HepG2 (cell line): ENCODE results near the gene PRDX5. TPM values are rescaled to one million over a fixed set of nuclear protein-coding genes. Genes with fewer than 3 reads are reported as not detected.

ENCODE experiments used
- ELF3 ChIP-seq: IDR thresholded peaks from 2 replicates; pipeline ENCODE4 v1.6.1; 2016; ENCODE audit warnings: missing genetic modification reagents, missing compliant biosample characterization
- ERF ChIP-seq: IDR thresholded peaks from 2 replicates; pipeline ENCODE4 v1.6.1; 2018; ENCODE audit warnings: missing biosample characterization, missing genetic modification reagents
- KDM4B ChIP-seq: sonication (generic); formaldehyde crosslinking; IDR thresholded peaks from 2 replicates; pipeline ENCODE4 v1.4.0; 2020; ENCODE audit warnings: missing genetic modification reagents
- KLF15 ChIP-seq: sonication (generic); formaldehyde crosslinking; IDR thresholded peaks from 2 replicates; pipeline ENCODE4 v1.8.1; 2023; ENCODE audit warnings: borderline replicate concordance, mild to moderate bottlenecking, inconsistent platforms, missing genetic modification reagents, mixed read lengths
- MXI1 ChIP-seq: IDR thresholded peaks from 3 replicates; pipeline ENCODE4 v1.6.1; 2012; ENCODE audit warnings: low read depth, low read length, inconsistent platforms, borderline replicate concordance
- PAF1 ChIP-seq: IDR thresholded peaks from 2 replicates; pipeline ENCODE4 v1.6.1; 2016; ENCODE audit warnings: missing genetic modification reagents, missing compliant biosample characterization
- PHF5A ChIP-seq: IDR thresholded peaks from one replicate; pipeline ENCODE4 v1.6.1; 2018; ENCODE audit warnings: low read depth, missing genetic modification reagents; ENCODE audit not compliant: unreplicated experiment
- RXRB ChIP-seq: IDR thresholded peaks from 2 replicates; pipeline ENCODE4 v1.6.1; 2016; ENCODE audit warnings: borderline replicate concordance, missing genetic modification reagents, missing compliant biosample characterization
- SSRP1 ChIP-seq: IDR thresholded peaks from 2 replicates; pipeline ENCODE4 v1.6.1; 2016; ENCODE audit warnings: control low read depth
- TBP ChIP-seq: sonication (generic); formaldehyde crosslinking; IDR thresholded peaks from 2 replicates; pipeline ENCODE4 v1.5.0; 2020; ENCODE audit warnings: missing genetic modification reagents
- ZBTB38 ChIP-seq: sonication (generic); formaldehyde crosslinking; IDR thresholded peaks from 2 replicates; pipeline ENCODE4 v1.5.1; 2020; ENCODE audit warnings: mild to moderate bottlenecking, missing genetic modification reagents
- ZNF496 ChIP-seq: sonication (generic); formaldehyde crosslinking; IDR thresholded peaks from 2 replicates; pipeline ENCODE4 v1.8.1; 2023; ENCODE audit warnings: mild to moderate bottlenecking, moderate library complexity, missing genetic modification reagents; ENCODE audit not compliant: insufficient replicate concordance
- polyA plus RNA-seq, 8 experiments: library from polyadenylated mRNA; depleted of rRNA in 3 of 8; stranded (reverse) in 7 of 8; unstranded in 1 of 8; fragments of >200 nt; fragmentation: Illumina TruSeq in 4 of 8; extraction: Trizol in 4 of 8; gene quantifications; 2 replicates each; pipeline versions ENCODE4 v1.2.1 to v1.2.3, GENCODE V29; 2011 to 2016; ENCODE audit warnings: low read depth in 4 of 8, missing spikeins in 1 of 8, mixed read lengths in 1 of 8; ENCODE audit not compliant: insufficient read depth in 1 of 8
- total RNA-seq, 5 experiments: library from RNA; depleted of rRNA; stranded (reverse); fragments of >200 nt; fragmentation: Illumina TruSeq; extraction: Trizol; gene quantifications; 2 replicates each; pipeline ENCODE4 v1.2.3, GENCODE V29; 2016; ENCODE audit warnings: low read depth in 1 of 5
- TF ChIP-seq, protein P1 (sequence below): sonication (generic); formaldehyde crosslinking; IDR thresholded peaks from 2 replicates; pipeline ENCODE4 v1.4.0; 2020; ENCODE audit warnings: low read depth, missing genetic modification reagents
- TF ChIP-seq, protein P2 (sequence below): sonication (generic); formaldehyde crosslinking; conservative IDR thresholded peaks from 2 replicates; pipeline ENCODE4 v1.4.0; 2020; ENCODE audit warnings: missing genetic modification reagents
- TF ChIP-seq, protein P3 (sequence below): IDR thresholded peaks from 2 replicates; pipeline ENCODE4 v1.6.1; 2012; ENCODE audit warnings: low read length, improper control_type of control experiment
- TF ChIP-seq, protein P4 (sequence below): sonication (generic); formaldehyde crosslinking; IDR thresholded peaks from 2 replicates; pipeline ENCODE4 v1.8.1; 2022; ENCODE audit warnings: mild to moderate bottlenecking, missing genetic modification reagents

Gene PRDX5
- total and polyA plus RNA-seq, 2 of the 13 experiments (the other 11 are each of a cell fraction or from before 2014, with no cell fraction given), result 215 to 311 TPM

DNA sequence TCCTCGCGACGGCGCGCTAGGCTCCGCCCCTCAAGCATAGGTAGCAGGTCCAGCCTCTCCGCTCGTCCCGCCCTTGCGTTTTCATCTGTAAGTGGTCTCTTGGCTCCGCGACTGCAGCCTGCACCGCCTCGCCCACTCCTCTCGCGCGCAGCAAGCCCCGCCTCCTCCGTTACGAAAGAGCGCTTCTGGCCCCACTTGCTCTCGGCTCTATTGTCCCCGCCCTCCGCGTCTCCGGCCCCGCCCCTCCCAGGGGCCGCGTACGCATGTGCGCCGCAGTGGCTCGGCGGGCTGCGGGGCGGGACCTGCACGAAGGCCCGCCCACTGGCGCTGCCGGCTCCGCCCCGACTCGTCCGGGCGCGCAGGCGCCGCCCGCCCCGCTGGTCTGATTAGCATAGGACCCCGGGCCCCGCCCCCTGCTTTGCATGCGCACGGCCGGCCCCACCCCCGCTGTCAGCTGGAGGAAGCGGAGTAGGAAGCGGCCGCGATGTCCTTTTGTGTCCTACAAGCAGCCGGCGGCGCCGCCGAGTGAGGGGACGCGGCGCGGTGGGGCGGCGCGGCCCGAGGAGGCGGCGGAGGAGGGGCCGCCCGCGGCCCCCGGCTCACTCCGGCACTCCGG is 12.7 kb upstream of the PRDX5 start, which contains the start of gene ESRRA (continued):
- TF ChIP-seq, protein P1, sequence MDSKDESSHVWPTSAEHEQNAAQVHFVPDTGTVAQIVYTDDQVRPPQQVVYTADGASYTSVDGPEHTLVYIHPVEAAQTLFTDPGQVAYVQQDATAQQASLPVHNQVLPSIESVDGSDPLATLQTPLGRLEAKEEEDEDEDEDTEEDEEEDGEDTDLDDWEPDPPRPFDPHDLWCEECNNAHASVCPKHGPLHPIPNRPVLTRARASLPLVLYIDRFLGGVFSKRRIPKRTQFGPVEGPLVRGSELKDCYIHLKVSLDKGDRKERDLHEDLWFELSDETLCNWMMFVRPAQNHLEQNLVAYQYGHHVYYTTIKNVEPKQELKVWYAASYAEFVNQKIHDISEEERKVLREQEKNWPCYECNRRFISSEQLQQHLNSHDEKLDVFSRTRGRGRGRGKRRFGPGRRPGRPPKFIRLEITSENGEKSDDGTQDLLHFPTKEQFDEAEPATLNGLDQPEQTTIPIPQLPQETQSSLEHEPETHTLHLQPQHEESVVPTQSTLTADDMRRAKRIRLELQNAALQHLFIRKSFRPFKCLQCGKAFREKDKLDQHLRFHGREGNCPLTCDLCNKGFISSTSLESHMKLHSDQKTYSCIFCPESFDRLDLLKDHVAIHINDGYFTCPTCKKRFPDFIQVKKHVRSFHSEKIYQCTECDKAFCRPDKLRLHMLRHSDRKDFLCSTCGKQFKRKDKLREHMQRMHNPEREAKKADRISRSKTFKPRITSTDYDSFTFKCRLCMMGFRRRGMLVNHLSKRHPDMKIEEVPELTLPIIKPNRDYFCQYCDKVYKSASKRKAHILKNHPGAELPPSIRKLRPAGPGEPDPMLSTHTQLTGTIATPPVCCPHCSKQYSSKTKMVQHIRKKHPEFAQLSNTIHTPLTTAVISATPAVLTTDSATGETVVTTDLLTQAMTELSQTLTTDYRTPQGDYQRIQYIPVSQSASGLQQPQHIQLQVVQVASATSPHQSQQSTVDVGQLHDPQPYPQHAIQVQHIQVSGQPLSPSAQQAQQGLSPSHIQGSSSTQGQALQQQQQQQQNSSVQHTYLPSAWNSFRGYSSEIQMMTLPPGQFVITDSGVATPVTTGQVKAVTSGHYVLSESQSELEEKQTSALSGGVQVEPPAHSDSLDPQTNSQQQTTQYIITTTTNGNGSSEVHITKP, result no peak
- TF ChIP-seq ZBTB38 (CRISPR knock-in tag), result no peak
- no peak for TF ChIP-seq SSRP1 (CRISPR knock-in tag)
- 0 out of 2 replicates have a peak, but pooled peaks have one; percentile 26 for TF ChIP-seq KDM4B
- no peak for TF ChIP-seq KLF15 (CRISPR knock-in tag)
- TF ChIP-seq TBP (CRISPR knock-in tag), result no peak
- no peak for TF ChIP-seq ELF3
- TF ChIP-seq, protein P2, sequence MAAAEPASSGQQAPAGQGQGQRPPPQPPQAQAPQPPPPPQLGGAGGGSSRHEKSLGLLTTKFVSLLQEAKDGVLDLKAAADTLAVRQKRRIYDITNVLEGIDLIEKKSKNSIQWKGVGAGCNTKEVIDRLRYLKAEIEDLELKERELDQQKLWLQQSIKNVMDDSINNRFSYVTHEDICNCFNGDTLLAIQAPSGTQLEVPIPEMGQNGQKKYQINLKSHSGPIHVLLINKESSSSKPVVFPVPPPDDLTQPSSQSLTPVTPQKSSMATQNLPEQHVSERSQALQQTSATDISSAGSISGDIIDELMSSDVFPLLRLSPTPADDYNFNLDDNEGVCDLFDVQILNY (CRISPR knock-in tag), result no peak
- TF ChIP-seq PHF5A, result no peak
- TF ChIP-seq ERF, result 0 out of 2 replicates have a peak, but pooled peaks have one; percentile 48
- TF ChIP-seq ZNF496, result no peak
- no peak; the same call in 2 of the 3 replicates for TF ChIP-seq MXI1
- TF ChIP-seq, protein P3, sequence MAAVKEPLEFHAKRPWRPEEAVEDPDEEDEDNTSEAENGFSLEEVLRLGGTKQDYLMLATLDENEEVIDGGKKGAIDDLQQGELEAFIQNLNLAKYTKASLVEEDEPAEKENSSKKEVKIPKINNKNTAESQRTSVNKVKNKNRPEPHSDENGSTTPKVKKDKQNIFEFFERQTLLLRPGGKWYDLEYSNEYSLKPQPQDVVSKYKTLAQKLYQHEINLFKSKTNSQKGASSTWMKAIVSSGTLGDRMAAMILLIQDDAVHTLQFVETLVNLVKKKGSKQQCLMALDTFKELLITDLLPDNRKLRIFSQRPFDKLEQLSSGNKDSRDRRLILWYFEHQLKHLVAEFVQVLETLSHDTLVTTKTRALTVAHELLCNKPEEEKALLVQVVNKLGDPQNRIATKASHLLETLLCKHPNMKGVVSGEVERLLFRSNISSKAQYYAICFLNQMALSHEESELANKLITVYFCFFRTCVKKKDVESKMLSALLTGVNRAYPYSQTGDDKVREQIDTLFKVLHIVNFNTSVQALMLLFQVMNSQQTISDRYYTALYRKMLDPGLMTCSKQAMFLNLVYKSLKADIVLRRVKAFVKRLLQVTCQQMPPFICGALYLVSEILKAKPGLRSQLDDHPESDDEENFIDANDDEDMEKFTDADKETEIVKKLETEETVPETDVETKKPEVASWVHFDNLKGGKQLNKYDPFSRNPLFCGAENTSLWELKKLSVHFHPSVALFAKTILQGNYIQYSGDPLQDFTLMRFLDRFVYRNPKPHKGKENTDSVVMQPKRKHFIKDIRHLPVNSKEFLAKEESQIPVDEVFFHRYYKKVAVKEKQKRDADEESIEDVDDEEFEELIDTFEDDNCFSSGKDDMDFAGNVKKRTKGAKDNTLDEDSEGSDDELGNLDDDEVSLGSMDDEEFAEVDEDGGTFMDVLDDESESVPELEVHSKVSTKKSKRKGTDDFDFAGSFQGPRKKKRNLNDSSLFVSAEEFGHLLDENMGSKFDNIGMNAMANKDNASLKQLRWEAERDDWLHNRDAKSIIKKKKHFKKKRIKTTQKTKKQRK, result no peak
- no peak; the same call in 1 of the 2 replicates for TF ChIP-seq RXRB (CRISPR knock-in tag)
- TF ChIP-seq PAF1 (CRISPR knock-in tag), result no peak
- TF ChIP-seq, protein P4, sequence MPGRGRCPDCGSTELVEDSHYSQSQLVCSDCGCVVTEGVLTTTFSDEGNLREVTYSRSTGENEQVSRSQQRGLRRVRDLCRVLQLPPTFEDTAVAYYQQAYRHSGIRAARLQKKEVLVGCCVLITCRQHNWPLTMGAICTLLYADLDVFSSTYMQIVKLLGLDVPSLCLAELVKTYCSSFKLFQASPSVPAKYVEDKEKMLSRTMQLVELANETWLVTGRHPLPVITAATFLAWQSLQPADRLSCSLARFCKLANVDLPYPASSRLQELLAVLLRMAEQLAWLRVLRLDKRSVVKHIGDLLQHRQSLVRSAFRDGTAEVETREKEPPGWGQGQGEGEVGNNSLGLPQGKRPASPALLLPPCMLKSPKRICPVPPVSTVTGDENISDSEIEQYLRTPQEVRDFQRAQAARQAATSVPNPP (CRISPR knock-in tag), result no peak
